ENCODE data around the gene ETS1.

The ETS1 gene

DNA sequence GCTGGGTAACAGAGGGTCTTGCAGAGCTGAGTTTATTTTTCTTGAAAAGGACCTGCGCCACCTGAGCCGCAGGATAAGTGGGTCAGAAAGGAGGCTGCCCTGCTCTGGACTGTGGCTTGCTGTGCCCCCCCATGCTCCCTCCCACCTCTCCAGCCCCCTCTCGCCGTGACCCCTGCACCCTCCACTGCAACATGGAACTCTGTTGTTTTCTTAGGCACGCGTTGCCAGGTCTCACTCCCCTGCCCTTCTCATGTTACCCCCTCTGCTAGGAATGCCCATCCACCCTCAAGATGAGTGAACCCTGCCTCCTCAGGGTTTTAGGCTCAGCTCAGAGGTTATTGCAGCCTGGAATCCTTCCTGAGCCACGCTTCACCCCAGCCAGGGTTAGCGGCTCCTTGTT lies 10.8 kb downstream of the ETS1 start:
- CTCF ChIA-PET = interaction anchor here (1.4 kb wide), 1 partner anchor 22 kb away, joined by 4 read pairs; no protein-coding TSS in a partner anchor
- POLR2A ChIA-PET = no interaction called here

DNA sequence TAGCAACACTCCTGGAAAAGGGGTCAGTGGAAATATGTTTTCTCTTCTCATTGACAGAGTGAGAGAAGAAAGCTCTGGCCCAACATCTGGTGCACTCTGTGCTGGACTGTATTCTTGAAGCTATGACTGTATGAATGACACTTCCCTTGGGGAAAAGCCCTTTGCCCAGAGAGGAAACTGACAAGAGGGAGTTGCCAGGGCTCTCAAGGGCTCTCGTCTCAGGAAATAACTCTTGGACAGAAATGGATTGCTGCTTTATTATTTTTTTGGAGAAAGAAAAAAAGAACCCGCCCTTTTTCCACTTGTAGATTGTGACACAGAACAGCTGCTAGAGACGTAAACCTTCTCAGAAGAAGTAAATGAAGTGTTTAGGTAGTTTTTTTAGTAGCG lies 11.4 kb downstream of the ETS1 start:
- H3K27ac ChIP-seq (ENCODE audit: extremely low read depth, low read depth, low read length) = no peak overlapping the region
- ChIA-PET POLR2A (no interaction called here), CTCF (interaction anchor here (0.7 kb wide), 2 partner anchors 236 to 425 kb away, joined by 3 to 4 read pairs; no protein-coding TSS in a partner anchor)
- peaks cover 10% of the 10 kb centered on the region for H3K4me1 ChIP-seq (ENCODE audit: control insufficient read depth, insufficient read depth, low read length)
- H3K9me3 ChIP-seq (ENCODE audit: control insufficient read depth, insufficient read depth, low read depth, low read length) = no peaks in the 10 kb centered on the region
- no peak overlapping the region for H3K4me3 ChIP-seq (ENCODE audit: low read depth, low read length)
- no peaks in the 10 kb centered on the region for H3K36me3 ChIP-seq (ENCODE audit: control insufficient read depth in 2 of 2, insufficient read depth in 1 of 2, low read length in 2 of 2)
- no peak for TF ChIP-seq ZNF501 (tag by site-specific recombination; IDR thresholded peaks at IDR 0.05)
- TF ChIP-seq ZNF211 (tag by site-specific recombination; IDR thresholded peaks at IDR 0.05; ENCODE audit: low read depth) = no peak
- no peak for TF ChIP-seq ZBTB21 (tag by site-specific recombination; IDR thresholded peaks at IDR 0.05)
- TF ChIP-seq, protein P1, sequence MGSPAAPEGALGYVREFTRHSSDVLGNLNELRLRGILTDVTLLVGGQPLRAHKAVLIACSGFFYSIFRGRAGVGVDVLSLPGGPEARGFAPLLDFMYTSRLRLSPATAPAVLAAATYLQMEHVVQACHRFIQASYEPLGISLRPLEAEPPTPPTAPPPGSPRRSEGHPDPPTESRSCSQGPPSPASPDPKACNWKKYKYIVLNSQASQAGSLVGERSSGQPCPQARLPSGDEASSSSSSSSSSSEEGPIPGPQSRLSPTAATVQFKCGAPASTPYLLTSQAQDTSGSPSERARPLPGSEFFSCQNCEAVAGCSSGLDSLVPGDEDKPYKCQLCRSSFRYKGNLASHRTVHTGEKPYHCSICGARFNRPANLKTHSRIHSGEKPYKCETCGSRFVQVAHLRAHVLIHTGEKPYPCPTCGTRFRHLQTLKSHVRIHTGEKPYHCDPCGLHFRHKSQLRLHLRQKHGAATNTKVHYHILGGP (tag by site-specific recombination; IDR thresholded peaks at IDR 0.05) = no peak
- no peak for TF ChIP-seq YY2 (tag by site-specific recombination; IDR thresholded peaks at IDR 0.05)
- TF ChIP-seq ZNF629 (tag by site-specific recombination; IDR thresholded peaks at IDR 0.05) = no peak
- no peak for TF ChIP-seq ZNF169 (tag by site-specific recombination; IDR thresholded peaks at IDR 0.05)
- no peak for TF ChIP-seq HOXA7 (CRISPR knock-in tag; IDR thresholded peaks at IDR 0.05; ENCODE audit: borderline replicate concordance)
- TF ChIP-seq KLF7 (tag by site-specific recombination; IDR thresholded peaks at IDR 0.05; ENCODE audit: borderline replicate concordance) = no peak
- TF ChIP-seq RBAK (tag by site-specific recombination; IDR thresholded peaks at IDR 0.05) = no peak
- TF ChIP-seq, protein P2, sequence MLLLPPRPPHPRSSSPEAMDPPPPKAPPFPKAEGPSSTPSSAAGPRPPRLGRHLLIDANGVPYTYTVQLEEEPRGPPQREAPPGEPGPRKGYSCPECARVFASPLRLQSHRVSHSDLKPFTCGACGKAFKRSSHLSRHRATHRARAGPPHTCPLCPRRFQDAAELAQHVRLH (tag by site-specific recombination; IDR thresholded peaks at IDR 0.05) = no peak
- TF ChIP-seq, protein P3, sequence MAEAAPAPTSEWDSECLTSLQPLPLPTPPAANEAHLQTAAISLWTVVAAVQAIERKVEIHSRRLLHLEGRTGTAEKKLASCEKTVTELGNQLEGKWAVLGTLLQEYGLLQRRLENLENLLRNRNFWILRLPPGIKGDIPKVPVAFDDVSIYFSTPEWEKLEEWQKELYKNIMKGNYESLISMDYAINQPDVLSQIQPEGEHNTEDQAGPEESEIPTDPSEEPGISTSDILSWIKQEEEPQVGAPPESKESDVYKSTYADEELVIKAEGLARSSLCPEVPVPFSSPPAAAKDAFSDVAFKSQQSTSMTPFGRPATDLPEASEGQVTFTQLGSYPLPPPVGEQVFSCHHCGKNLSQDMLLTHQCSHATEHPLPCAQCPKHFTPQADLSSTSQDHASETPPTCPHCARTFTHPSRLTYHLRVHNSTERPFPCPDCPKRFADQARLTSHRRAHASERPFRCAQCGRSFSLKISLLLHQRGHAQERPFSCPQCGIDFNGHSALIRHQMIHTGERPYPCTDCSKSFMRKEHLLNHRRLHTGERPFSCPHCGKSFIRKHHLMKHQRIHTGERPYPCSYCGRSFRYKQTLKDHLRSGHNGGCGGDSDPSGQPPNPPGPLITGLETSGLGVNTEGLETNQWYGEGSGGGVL (tag by site-specific recombination; IDR thresholded peaks at IDR 0.05) = no peak
- TF ChIP-seq, protein P4, sequence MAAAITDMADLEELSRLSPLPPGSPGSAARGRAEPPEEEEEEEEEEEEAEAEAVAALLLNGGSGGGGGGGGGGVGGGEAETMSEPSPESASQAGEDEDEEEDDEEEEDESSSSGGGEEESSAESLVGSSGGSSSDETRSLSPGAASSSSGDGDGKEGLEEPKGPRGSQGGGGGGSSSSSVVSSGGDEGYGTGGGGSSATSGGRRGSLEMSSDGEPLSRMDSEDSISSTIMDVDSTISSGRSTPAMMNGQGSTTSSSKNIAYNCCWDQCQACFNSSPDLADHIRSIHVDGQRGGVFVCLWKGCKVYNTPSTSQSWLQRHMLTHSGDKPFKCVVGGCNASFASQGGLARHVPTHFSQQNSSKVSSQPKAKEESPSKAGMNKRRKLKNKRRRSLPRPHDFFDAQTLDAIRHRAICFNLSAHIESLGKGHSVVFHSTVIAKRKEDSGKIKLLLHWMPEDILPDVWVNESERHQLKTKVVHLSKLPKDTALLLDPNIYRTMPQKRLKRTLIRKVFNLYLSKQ (tag by site-specific recombination; IDR thresholded peaks at IDR 0.05; ENCODE audit: borderline replicate concordance) = no peak

More for the DNA sequence above, 10.8 kb downstream of the ETS1 start:
- Histone ChIP-seq H3K9me3 (ENCODE audit: control insufficient read depth, insufficient read depth, low read depth, low read length) (no peaks in the 10 kb centered on the region), H3K4me3 (ENCODE audit: low read depth, low read length) (no peak overlapping the region), H3K4me1 (ENCODE audit: control insufficient read depth, insufficient read depth, low read length) (peaks cover 10% of the 10 kb centered on the region), H3K27ac (ENCODE audit: extremely low read depth, low read depth, low read length) (no peak overlapping the region), H3K36me3 (ENCODE audit: control insufficient read depth in 2 of 2, insufficient read depth in 1 of 2, low read length in 2 of 2) (no peaks in the 10 kb centered on the region)
- TF ChIP-seq, protein P4 (tag by site-specific recombination; IDR thresholded peaks at IDR 0.05; ENCODE audit: borderline replicate concordance) = no peak
- TF ChIP-seq ZFHX2 (tag by site-specific recombination; conservative IDR thresholded peaks at IDR 0.05) = 0 out of 2 replicates have a peak, but pooled peaks have one; percentile 12
- TF ChIP-seq ZBTB17 (tag by site-specific recombination; IDR thresholded peaks at IDR 0.05) = no peak
- TF ChIP-seq WT1 (tag by site-specific recombination; IDR thresholded peaks at IDR 0.05) = 0 out of 2 replicates have a peak, but pooled peaks have one; percentile 37
- no peak for TF ChIP-seq ZNF2 (tag by site-specific recombination; IDR thresholded peaks at IDR 0.05)
- TF ChIP-seq, protein P5, sequence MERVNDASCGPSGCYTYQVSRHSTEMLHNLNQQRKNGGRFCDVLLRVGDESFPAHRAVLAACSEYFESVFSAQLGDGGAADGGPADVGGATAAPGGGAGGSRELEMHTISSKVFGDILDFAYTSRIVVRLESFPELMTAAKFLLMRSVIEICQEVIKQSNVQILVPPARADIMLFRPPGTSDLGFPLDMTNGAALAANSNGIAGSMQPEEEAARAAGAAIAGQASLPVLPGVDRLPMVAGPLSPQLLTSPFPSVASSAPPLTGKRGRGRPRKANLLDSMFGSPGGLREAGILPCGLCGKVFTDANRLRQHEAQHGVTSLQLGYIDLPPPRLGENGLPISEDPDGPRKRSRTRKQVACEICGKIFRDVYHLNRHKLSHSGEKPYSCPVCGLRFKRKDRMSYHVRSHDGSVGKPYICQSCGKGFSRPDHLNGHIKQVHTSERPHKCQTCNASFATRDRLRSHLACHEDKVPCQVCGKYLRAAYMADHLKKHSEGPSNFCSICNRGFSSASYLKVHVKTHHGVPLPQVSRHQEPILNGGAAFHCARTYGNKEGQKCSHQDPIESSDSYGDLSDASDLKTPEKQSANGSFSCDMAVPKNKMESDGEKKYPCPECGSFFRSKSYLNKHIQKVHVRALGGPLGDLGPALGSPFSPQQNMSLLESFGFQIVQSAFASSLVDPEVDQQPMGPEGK (tag by site-specific recombination; IDR thresholded peaks at IDR 0.05) = peak; percentile 36; the same call in 1 of the 2 replicates
- peak; percentile 77 for TF ChIP-seq ZNF341 (tag by site-specific recombination; IDR thresholded peaks at IDR 0.05; ENCODE audit: low read depth)
- TF ChIP-seq, protein P6, sequence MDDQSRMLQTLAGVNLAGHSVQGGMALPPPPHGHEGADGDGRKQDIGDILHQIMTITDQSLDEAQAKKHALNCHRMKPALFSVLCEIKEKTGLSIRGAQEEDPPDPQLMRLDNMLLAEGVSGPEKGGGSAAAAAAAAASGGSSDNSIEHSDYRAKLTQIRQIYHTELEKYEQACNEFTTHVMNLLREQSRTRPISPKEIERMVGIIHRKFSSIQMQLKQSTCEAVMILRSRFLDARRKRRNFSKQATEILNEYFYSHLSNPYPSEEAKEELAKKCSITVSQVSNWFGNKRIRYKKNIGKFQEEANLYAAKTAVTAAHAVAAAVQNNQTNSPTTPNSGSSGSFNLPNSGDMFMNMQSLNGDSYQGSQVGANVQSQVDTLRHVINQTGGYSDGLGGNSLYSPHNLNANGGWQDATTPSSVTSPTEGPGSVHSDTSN (CRISPR knock-in tag; IDR thresholded peaks at IDR 0.05) = no peak
- TF ChIP-seq GLIS2 (tag by site-specific recombination; IDR thresholded peaks at IDR 0.05) = 0 out of 2 replicates have a peak, but pooled peaks have one; percentile 15
- TF ChIP-seq, protein P3 (tag by site-specific recombination; IDR thresholded peaks at IDR 0.05) = peak; percentile 77

All from HEK293 (cell line).